IMR-90 (cell line): Measurements from ENCODE around the gene TSPEAR. TPM values are rescaled to one million over a fixed set of nuclear protein-coding genes. Genes with fewer than 3 reads are reported as not detected.

Experiments
- ATAC-seq: fragments of 200-7000 bp; cut with Tn5 transposase; 2 replicates; pipeline ENCODE4 v1.9.1; 2020; ENCODE audit warnings: low read depth, mild to moderate bottlenecking, moderate library complexity
- BruUV-seq: library from RNA; stranded (reverse); fragments of 400-500 nt; replicated peaks from 2 replicates; lab custom pipeline; 2021; lab: Mats Ljungman, UMichigan
- CTCF ChIA-PET: fragments of 300-600 bp; formaldehyde crosslinking; extraction: SDS; loops from one replicate; lab custom pipeline; 2021; ENCODE audit warnings: antibody characterized with exemption; lab: Yijun Ruan, JAX
- POLR2A ChIA-PET: fragments of 300-600 bp; sonication (Branson Sonifier 250); formaldehyde crosslinking; loops from one replicate; lab custom pipeline; 2022; ENCODE audit warnings: antibody characterized with exemption; ENCODE audit not compliant: unreplicated experiment; lab: Charles Lee
- DNase-seq: peaks from one replicate; pipeline ENCODE4 v3.0.0; 2013
- H2AFZ ChIP-seq: replicated peaks from 2 replicates; pipeline ENCODE3; 2013; ENCODE audit warnings: low read length, mild to moderate bottlenecking; ENCODE audit not compliant: poor library complexity
- H2AK5ac ChIP-seq: 2 replicates; pipeline ENCODE4 v1.6.1; 2013; ENCODE audit warnings: low read depth, low read length, inconsistent platforms
- H2AK9ac ChIP-seq: replicated peaks from 2 replicates; pipeline ENCODE3; 2013; ENCODE audit warnings: mild to moderate bottlenecking, low read depth, low read length, moderate library complexity; ENCODE audit not compliant: poor library complexity
- H2BK120ac ChIP-seq: 2 replicates; pipeline ENCODE4 v1.6.1; 2013; ENCODE audit warnings: low read depth, low read length, inconsistent platforms
- H2BK15ac ChIP-seq: 3 replicates; pipeline ENCODE4 v1.6.1; 2013; ENCODE audit warnings: low read depth, low read length, inconsistent platforms
- H2BK20ac ChIP-seq: 2 replicates; pipeline ENCODE4 v1.6.1; 2013; ENCODE audit warnings: low read depth, mild to moderate bottlenecking, inconsistent platforms, low read length, moderate library complexity
- H2BK5ac ChIP-seq: 2 replicates; pipeline ENCODE4 v1.6.1; 2013; ENCODE audit warnings: mild to moderate bottlenecking, low read depth, low read length, inconsistent platforms; ENCODE audit not compliant: poor library complexity, severe bottlenecking
- H3K14ac ChIP-seq: replicated peaks from 2 replicates; pipeline ENCODE4 v1.6.1; 2013; ENCODE audit warnings: low read depth, low read length, inconsistent platforms
- H3K18ac ChIP-seq: 2 replicates; pipeline ENCODE4 v1.6.1; 2013; ENCODE audit warnings: low read depth, low read length, control low read depth
- H3K23ac ChIP-seq: 2 replicates; pipeline ENCODE4 v1.6.1; 2013; ENCODE audit warnings: low read depth, low read length, inconsistent platforms
- H3K27ac ChIP-seq: 2 replicates; pipeline ENCODE4 v1.5.1; 2013; ENCODE audit warnings: mild to moderate bottlenecking, control low read depth, low read length; ENCODE audit not compliant: insufficient read depth
- H3K27me3 ChIP-seq: 2 replicates; pipeline ENCODE4 v1.6.1; 2013; ENCODE audit warnings: low read length; ENCODE audit not compliant: control insufficient read depth, insufficient read depth
- H3K36me3 ChIP-seq: 2 replicates; pipeline ENCODE4 v1.6.1; 2013; ENCODE audit warnings: low read length, mixed read lengths; ENCODE audit not compliant: control insufficient read depth, insufficient read depth
- H3K4ac ChIP-seq: 2 replicates; pipeline ENCODE4 v1.6.1; 2013; ENCODE audit warnings: low read depth, low read length, inconsistent platforms
- H3K4me1 ChIP-seq: 2 replicates; pipeline ENCODE4 v1.6.1; 2013; ENCODE audit warnings: low read length, mixed read lengths; ENCODE audit not compliant: control insufficient read depth, insufficient read depth
- H3K4me2 ChIP-seq: 2 replicates; pipeline ENCODE4 v1.6.1; 2013; ENCODE audit warnings: low read depth, mild to moderate bottlenecking, control low read depth, low read length, moderate library complexity
- H3K4me3 ChIP-seq: 2 replicates; pipeline ENCODE4 v1.5.1; 2013; ENCODE audit warnings: low read depth, mild to moderate bottlenecking, control low read depth, low read length, moderate library complexity; ENCODE audit not compliant: insufficient read depth
- H3K56ac ChIP-seq: 2 replicates; pipeline ENCODE4 v1.6.1; 2013; ENCODE audit warnings: low read length, inconsistent platforms; ENCODE audit not compliant: insufficient read depth; ENCODE audit errors: extremely low read depth
- H3K79me1 ChIP-seq, 2 experiments: 2 replicates each; pipeline ENCODE4 v1.6.1; 2013; ENCODE audit warnings: low read length in 2 of 2, inconsistent platforms in 1 of 2, low read depth in 1 of 2
- H3K9ac ChIP-seq: 2 replicates; pipeline ENCODE4 v1.6.1; 2013; ENCODE audit warnings: low read depth, low read length, control low read depth
- H3K9me1 ChIP-seq: 2 replicates; pipeline ENCODE4 v1.6.1; 2013; ENCODE audit warnings: low read length, inconsistent platforms; ENCODE audit not compliant: insufficient read depth
- H3K9me3 ChIP-seq: 2 replicates; pipeline ENCODE4 v1.6.1; 2013; ENCODE audit warnings: low read length; ENCODE audit not compliant: control insufficient read depth, insufficient read depth
- H4K20me1 ChIP-seq: 2 replicates; pipeline ENCODE4 v1.6.1; 2013; ENCODE audit warnings: low read length, inconsistent platforms; ENCODE audit not compliant: insufficient read depth
- H4K5ac ChIP-seq: 2 replicates; pipeline ENCODE4 v1.6.1; 2013; ENCODE audit warnings: mild to moderate bottlenecking, low read depth, low read length, control low read depth
- H4K8ac ChIP-seq, 2 experiments: 2 replicates each; pipeline ENCODE4 v1.6.1; 2013; ENCODE audit warnings: low read depth in 2 of 2, low read length in 2 of 2, control low read depth in 1 of 2, inconsistent platforms in 1 of 2
- H4K91ac ChIP-seq: 2 replicates; pipeline ENCODE4 v1.6.1; 2013; ENCODE audit warnings: low read depth, low read length, inconsistent platforms; ENCODE audit not compliant: insufficient read depth
- BHLHE40 ChIP-seq: fragments of 150-350 bp; IDR thresholded peaks from 2 replicates; pipeline ENCODE4 v1.6.1; 2016; ENCODE audit warnings: mild to moderate bottlenecking, low read depth, low read length
- CEBPB ChIP-seq: IDR thresholded peaks from 2 replicates; pipeline ENCODE4 v1.6.1; 2012; ENCODE audit warnings: low read depth, low read length, improper control_type of control experiment
- CHD1 ChIP-seq: IDR thresholded peaks from 2 replicates; pipeline ENCODE4 v1.6.1; 2012; ENCODE audit warnings: low read depth, low read length, improper control_type of control experiment
- FOS ChIP-seq: fragments of 150-350 bp; IDR thresholded peaks from 2 replicates; pipeline ENCODE4 v1.6.1; 2016; ENCODE audit warnings: low read depth, low read length
- MAFK ChIP-seq: IDR thresholded peaks from 2 replicates; pipeline ENCODE4 v1.6.1; 2012; ENCODE audit warnings: low read depth, low read length, improper control_type of control experiment
- MAZ ChIP-seq: IDR thresholded peaks from 2 replicates; pipeline ENCODE4 v1.6.1; 2012; ENCODE audit warnings: low read depth, mild to moderate bottlenecking, low read length, improper control_type of control experiment, moderate library complexity, borderline replicate concordance
- MXI1 ChIP-seq: IDR thresholded peaks from 2 replicates; pipeline ENCODE4 v1.6.1; 2012; ENCODE audit warnings: low read depth, mild to moderate bottlenecking, low read length, moderate library complexity, borderline replicate concordance
- NFE2L2 ChIP-seq: fragments of 150-350 bp; IDR thresholded peaks from 2 replicates; pipeline ENCODE4 v1.6.1; 2016; ENCODE audit warnings: low read depth, mild to moderate bottlenecking, low read length
- POLR2A ChIP-seq: IDR thresholded peaks from 2 replicates; pipeline ENCODE4 v1.6.1; 2012; ENCODE audit warnings: mild to moderate bottlenecking, low read depth, low read length
- RAD21 ChIP-seq: IDR thresholded peaks from 2 replicates; pipeline ENCODE4 v1.6.1; 2012; ENCODE audit warnings: low read length, improper control_type of control experiment
- RCOR1 ChIP-seq: IDR thresholded peaks from 2 replicates; pipeline ENCODE4 v1.6.1; 2012; ENCODE audit warnings: mild to moderate bottlenecking, low read length, improper control_type of control experiment; ENCODE audit not compliant: insufficient replicate concordance
- RFX5 ChIP-seq: IDR thresholded peaks from 2 replicates; pipeline ENCODE4 v1.8.0; 2012; ENCODE audit warnings: low read depth, mild to moderate bottlenecking, low read length, moderate library complexity
- SMC3 ChIP-seq: fragments of 150-350 bp; IDR thresholded peaks from 2 replicates; pipeline ENCODE4 v1.6.1; 2016; ENCODE audit warnings: low read depth, mild to moderate bottlenecking, antibody characterized with exemption, low read length, moderate library complexity
- WGBS, 2 experiments: methylation state at CpG; one replicate each; pipeline versions ENCODE4 v1.1.5 to v1.1.7; 2013; ENCODE audit warnings: missing lambda C conversion rate in 2 of 2; ENCODE audit not compliant: insufficient read length in 1 of 2; ENCODE audit errors: extremely low coverage in 2 of 2; 5-methylcytosine and 5-hydroxymethylcytosine counted together
- dilution Hi-C: fragments of 300-500 bp; cut with HindIII; formaldehyde crosslinking; loops from one replicate; pipeline ENCODE4 v1.14.3; 2018; ENCODE audit warnings: low sequenced_read_pairs; ENCODE audit not compliant: unreplicated experiment
- in situ Hi-C: fragments of 300-500 bp; cut with MboI; formaldehyde crosslinking; loops from 3 replicates; pipeline ENCODE4 v1.14.3; 2019; ENCODE audit warnings: low sequenced_read_pairs, inconsistent platforms, mixed read lengths
- intact Hi-C: fragments of 100-400 bp; cut with micrococcal nuclease; formaldehyde crosslinking; loops from 2 replicates; pipeline ENCODE4 v1.10.0; 2022
- polyA plus RNA-seq, 3 experiments: library from polyadenylated mRNA; depleted of rRNA; stranded (reverse); fragments of >200 nt; gene quantifications; 2 replicates each; pipeline ENCODE4 v1.2.3, GENCODE V29; 2012; ENCODE audit warnings: low replicate concordance in 1 of 3
- total RNA-seq: library from RNA; depleted of rRNA; stranded (reverse); fragments of >200 nt; gene quantifications from 2 replicates; pipeline ENCODE4 v1.2.3, GENCODE V29; 2012
- TF ChIP-seq, protein P1 (sequence below): conservative IDR thresholded peaks from 2 replicates; pipeline ENCODE4 v1.5.1; 2012; ENCODE audit warnings: mild to moderate bottlenecking, low read depth, low read length, improper control_type of control experiment
- TF ChIP-seq, protein P2 (sequence below): fragments of 150-350 bp; IDR thresholded peaks from 2 replicates; pipeline ENCODE4 v1.6.1; 2017; ENCODE audit warnings: mild to moderate bottlenecking, antibody characterized with exemption, low read length, low read depth
- TF ChIP-seq, protein P3 (sequence below): fragments of 150-350 bp; IDR thresholded peaks from 2 replicates; pipeline ENCODE4 v1.6.1; 2016; ENCODE audit warnings: low read depth, mild to moderate bottlenecking, low read length, moderate library complexity, borderline replicate concordance

Gene TSPEAR
- total and polyA plus RNA-seq, 2 of the 4 experiments (the other 2 are of a cell fraction), result not detected

DNA sequence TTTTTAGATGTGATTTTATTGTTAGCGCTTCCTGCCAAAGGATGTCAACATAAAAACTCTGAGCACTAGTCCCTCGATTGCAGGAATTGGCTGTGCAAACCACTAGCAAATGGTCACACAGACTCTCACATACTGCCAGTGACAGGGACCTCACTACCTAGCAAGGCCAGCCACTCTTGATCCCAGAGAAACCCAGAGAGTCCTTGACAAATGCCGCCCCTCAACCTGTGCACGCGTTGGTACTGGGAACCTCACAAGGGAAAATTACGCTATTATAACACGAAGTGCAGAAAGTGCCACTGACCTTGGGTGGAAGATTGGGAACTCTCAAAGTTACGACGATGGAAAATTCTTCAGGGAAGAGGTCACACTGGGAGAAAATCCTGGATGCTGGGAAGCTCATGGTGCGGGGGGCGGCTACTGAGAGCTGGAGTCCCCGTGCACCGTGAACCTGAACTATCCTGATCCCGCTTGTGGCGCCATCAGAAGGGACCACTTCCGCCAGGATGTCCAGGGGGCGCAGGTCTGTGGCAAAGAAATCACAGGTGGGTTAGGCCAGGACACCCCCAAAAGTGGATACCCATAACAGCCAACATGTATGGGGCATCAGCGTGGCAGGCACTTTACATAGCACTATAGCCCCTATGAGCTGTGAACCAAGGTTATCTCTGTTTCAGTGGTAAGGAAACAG lies 143.7 kb downstream of the TSPEAR start:
- no peak overlapping the region for H2BK120ac ChIP-seq

More for the DNA sequence above, 143.7 kb downstream of the TSPEAR start:
- Histone ChIP-seq H2BK15ac (no peak overlapping the region), H3K27ac (no peak overlapping the region), H3K4me2 (no peak overlapping the region), H2BK20ac (no peak overlapping the region), H3K9me3 (peaks cover 4% of the 10 kb centered on the region), H2AK9ac (no peak overlapping the region), H4K20me1 (no peaks in the 10 kb centered on the region), H3K4me1 (no peaks in the 10 kb centered on the region), H3K4me3 (no peak overlapping the region), H3K27me3 (no peaks in the 10 kb centered on the region; the same call in 1 of the 2 replicates), H2BK5ac (no peak overlapping the region), H3K18ac (no peak overlapping the region), H3K9me1 (no peaks in the 10 kb centered on the region), H2AK5ac (no peak overlapping the region), H3K23ac (no peak overlapping the region), H3K14ac (no peak overlapping the region), H4K8ac (no peak overlapping the region), H3K79me1 (no peaks in the 10 kb centered on the region), H3K9ac (no peak overlapping the region), H3K36me3 (no peaks in the 10 kb centered on the region), H3K56ac (no peak overlapping the region), H2AFZ (no peak overlapping the region), H4K5ac (no peak overlapping the region), H3K4ac (no peak overlapping the region), H4K91ac (no peak overlapping the region)
- in situ Hi-C loops, result no loop called here
- BruUV-seq, result no TSS peak
- ChIA-PET CTCF (interaction anchor here (0.6 kb wide), 1 partner anchor 31 kb away, joined by 3 read pairs; no protein-coding TSS in a partner anchor), POLR2A (no interaction called here)
- WGBS, 2 experiments, result 84% methylated on average over 10 of the region's 18 CpGs; no CpG with 5 or more reads in 1 of the 2 experiments
- TF ChIP-seq FOS (no peak), NFE2L2 (no peak), MXI1 (no peak), RAD21 (no peak), RFX5 (no peak), CHD1 (no peak), SMC3 (no peak), POLR2A (no peak), MAFK (no peak), MAZ (no peak), BHLHE40 (no peak), CEBPB (no peak), RCOR1 (no peak)
- TF ChIP-seq, protein P1, sequence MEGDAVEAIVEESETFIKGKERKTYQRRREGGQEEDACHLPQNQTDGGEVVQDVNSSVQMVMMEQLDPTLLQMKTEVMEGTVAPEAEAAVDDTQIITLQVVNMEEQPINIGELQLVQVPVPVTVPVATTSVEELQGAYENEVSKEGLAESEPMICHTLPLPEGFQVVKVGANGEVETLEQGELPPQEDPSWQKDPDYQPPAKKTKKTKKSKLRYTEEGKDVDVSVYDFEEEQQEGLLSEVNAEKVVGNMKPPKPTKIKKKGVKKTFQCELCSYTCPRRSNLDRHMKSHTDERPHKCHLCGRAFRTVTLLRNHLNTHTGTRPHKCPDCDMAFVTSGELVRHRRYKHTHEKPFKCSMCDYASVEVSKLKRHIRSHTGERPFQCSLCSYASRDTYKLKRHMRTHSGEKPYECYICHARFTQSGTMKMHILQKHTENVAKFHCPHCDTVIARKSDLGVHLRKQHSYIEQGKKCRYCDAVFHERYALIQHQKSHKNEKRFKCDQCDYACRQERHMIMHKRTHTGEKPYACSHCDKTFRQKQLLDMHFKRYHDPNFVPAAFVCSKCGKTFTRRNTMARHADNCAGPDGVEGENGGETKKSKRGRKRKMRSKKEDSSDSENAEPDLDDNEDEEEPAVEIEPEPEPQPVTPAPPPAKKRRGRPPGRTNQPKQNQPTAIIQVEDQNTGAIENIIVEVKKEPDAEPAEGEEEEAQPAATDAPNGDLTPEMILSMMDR, result no peak
- TF ChIP-seq, protein P2, sequence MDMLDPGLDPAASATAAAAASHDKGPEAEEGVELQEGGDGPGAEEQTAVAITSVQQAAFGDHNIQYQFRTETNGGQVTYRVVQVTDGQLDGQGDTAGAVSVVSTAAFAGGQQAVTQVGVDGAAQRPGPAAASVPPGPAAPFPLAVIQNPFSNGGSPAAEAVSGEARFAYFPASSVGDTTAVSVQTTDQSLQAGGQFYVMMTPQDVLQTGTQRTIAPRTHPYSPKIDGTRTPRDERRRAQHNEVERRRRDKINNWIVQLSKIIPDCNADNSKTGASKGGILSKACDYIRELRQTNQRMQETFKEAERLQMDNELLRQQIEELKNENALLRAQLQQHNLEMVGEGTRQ, result no peak
- TF ChIP-seq, protein P3, sequence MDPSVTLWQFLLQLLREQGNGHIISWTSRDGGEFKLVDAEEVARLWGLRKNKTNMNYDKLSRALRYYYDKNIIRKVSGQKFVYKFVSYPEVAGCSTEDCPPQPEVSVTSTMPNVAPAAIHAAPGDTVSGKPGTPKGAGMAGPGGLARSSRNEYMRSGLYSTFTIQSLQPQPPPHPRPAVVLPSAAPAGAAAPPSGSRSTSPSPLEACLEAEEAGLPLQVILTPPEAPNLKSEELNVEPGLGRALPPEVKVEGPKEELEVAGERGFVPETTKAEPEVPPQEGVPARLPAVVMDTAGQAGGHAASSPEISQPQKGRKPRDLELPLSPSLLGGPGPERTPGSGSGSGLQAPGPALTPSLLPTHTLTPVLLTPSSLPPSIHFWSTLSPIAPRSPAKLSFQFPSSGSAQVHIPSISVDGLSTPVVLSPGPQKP, result no peak
- DNase-seq, result no peak
- dilution Hi-C loops, result no loop called here
- ATAC-seq, result no peak
- intact Hi-C loops, result no loop called here
